PC-9 (cell line): Measurements from ENCODE around the gene DYRK4. TPM values are rescaled to one million over a fixed set of nuclear protein-coding genes. Genes with fewer than 3 reads are reported as not detected.

Experiments
- BruUV-seq: library from RNA; stranded (reverse); fragments of 400-500 nt; replicated peaks from 2 replicates; lab custom pipeline; 2021; lab: Mats Ljungman, UMichigan
- CTCF ChIA-PET: fragments of 300-600 bp; sonication (Branson Sonifier 250); formaldehyde crosslinking; loops from one replicate; lab custom pipeline; 2022; ENCODE audit warnings: antibody characterized with exemption; lab: Charles Lee
- POLR2A ChIA-PET: fragments of 300-600 bp; sonication (Branson Sonifier 250); formaldehyde crosslinking; loops from one replicate; lab custom pipeline; 2022; ENCODE audit warnings: antibody characterized with exemption; ENCODE audit not compliant: unreplicated experiment; lab: Charles Lee
- DNase-seq, 2 experiments: peaks; one replicate each; pipeline versions ENCODE4 v3.0.0 to v3.0.0-alpha.2; 2015 to 2022; ENCODE audit warnings: mixed read lengths in 1 of 2
- H2AFZ ChIP-seq: fragments of 200-600 bp; sonication (generic); 2 replicates; pipeline ENCODE4 v1.8.1; 2017; ENCODE audit warnings: antibody characterized with exemption
- H3F3A ChIP-seq: fragments of 200-600 bp; sonication (generic); 2 replicates; pipeline ENCODE4 v1.8.1; 2017; ENCODE audit warnings: antibody characterized with exemption, mild to moderate bottlenecking, low read depth; ENCODE audit not compliant: insufficient read depth
- H3K27ac ChIP-seq: fragments of 200-600 bp; sonication (generic); 2 replicates; pipeline ENCODE4 v1.6.1; 2016; ENCODE audit warnings: mixed run types
- H3K27me3 ChIP-seq: fragments of 200-600 bp; sonication (generic); 2 replicates; pipeline ENCODE4 v1.6.1; 2016; ENCODE audit warnings: low read depth, mixed run types; ENCODE audit not compliant: insufficient read depth
- H3K36me3 ChIP-seq: fragments of 200-600 bp; sonication (generic); 2 replicates; pipeline ENCODE4 v1.6.1; 2016; ENCODE audit warnings: low read depth, mixed run types
- H3K4me1 ChIP-seq: fragments of 200-600 bp; sonication (generic); replicated peaks from 2 replicates; pipeline ENCODE4 v1.6.1; 2016; ENCODE audit warnings: mixed run types; ENCODE audit not compliant: insufficient read depth
- H3K4me2 ChIP-seq: fragments of 200-600 bp; sonication (generic); 2 replicates; pipeline ENCODE4 v1.6.1; 2017; ENCODE audit warnings: mixed run types
- H3K4me3 ChIP-seq: fragments of 200-600 bp; sonication (generic); 2 replicates; pipeline ENCODE4 v1.6.1; 2016; ENCODE audit warnings: mixed run types
- H3K79me2 ChIP-seq: fragments of 200-600 bp; sonication (generic); 2 replicates; pipeline ENCODE4 v1.6.1; 2017; ENCODE audit warnings: low read depth, mixed run types
- H3K9me2 ChIP-seq: fragments of 200-600 bp; sonication (generic); 2 replicates; pipeline ENCODE4 v1.8.1; 2017; ENCODE audit warnings: mild to moderate bottlenecking; ENCODE audit not compliant: insufficient read depth
- H3K9me3 ChIP-seq: fragments of 200-600 bp; sonication (generic); 2 replicates; pipeline ENCODE4 v1.8.1; 2016; ENCODE audit warnings: low read depth; ENCODE audit not compliant: insufficient read depth
- H4K20me1 ChIP-seq: fragments of 200-600 bp; sonication (generic); 2 replicates; pipeline ENCODE4 v1.8.1; 2017; ENCODE audit not compliant: insufficient read depth
- CTCF ChIP-seq: fragments of 200-600 bp; sonication (generic); conservative IDR thresholded peaks from 2 replicates; pipeline ENCODE4 v1.6.1; 2017; ENCODE audit warnings: mixed run types, antibody characterized with exemption, mild to moderate bottlenecking, moderate library complexity
- EZH2 ChIP-seq: fragments of 200-600 bp; sonication (generic); IDR thresholded peaks from 2 replicates; pipeline ENCODE4 v1.8.0; 2017; ENCODE audit warnings: antibody characterized with exemption, low read depth
- intact Hi-C: fragments of 100-400 bp; cut with micrococcal nuclease; formaldehyde crosslinking; loops from one replicate; pipeline ENCODE4 v1.10.0; 2022; ENCODE audit not compliant: unreplicated experiment
- total RNA-seq: library from RNA; stranded (reverse); gene quantifications from 2 replicates; pipeline ENCODE4 v1.2.3, GENCODE V29; 2021

Gene DYRK4
- total RNA-seq, 1 experiment from 2014 or later: 41.8 TPM

DNA sequence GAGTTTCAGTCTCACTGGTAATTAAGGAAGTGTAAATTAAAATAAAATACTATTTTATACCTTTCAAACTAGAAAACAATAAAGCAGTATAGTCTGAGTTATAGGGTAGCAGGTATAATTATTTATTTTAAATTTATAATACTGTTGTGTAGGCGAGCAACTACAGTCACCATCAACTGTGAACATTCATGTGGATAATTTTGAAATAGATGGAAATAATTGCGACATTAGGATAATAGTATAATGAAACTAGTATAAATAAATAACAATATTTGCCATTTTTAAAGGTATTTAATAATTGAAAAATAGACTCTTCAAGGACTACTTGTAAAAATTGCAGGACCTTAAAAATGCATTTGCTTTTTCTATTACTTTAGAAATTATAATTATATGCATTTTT is 3.8 kb upstream of the DYRK4 start:
- no peaks in the 10 kb centered on the region for H3K27me3 ChIP-seq
- no peaks in the 10 kb centered on the region for H3K9me3 ChIP-seq
- H3F3A ChIP-seq: no peaks in the 10 kb centered on the region
- intact Hi-C loops: no loop called here
- H3K4me1 ChIP-seq: no peaks in the 10 kb centered on the region
- H3K27ac ChIP-seq: no peak overlapping the region
- CTCF ChIA-PET: no interaction called here
- DNase-seq: no peak
- no peak for TF ChIP-seq CTCF
- no peak for TF ChIP-seq EZH2
- no peak overlapping the region for H3K4me2 ChIP-seq
- no TSS peak for BruUV-seq
- H4K20me1 ChIP-seq: no peaks in the 10 kb centered on the region
- no peaks in the 10 kb centered on the region for H3K9me2 ChIP-seq
- no peak overlapping the region for H3K4me3 ChIP-seq
- 0 out of 2 replicates have a peak, but pooled peaks cover under 1% of the 10 kb centered on the region for H3K36me3 ChIP-seq
- POLR2A ChIA-PET: no interaction called here
- H2AFZ ChIP-seq: no peak overlapping the region
- no peaks in the 10 kb centered on the region for H3K79me2 ChIP-seq

GRCh38 chr12:4563336-4563735 is 1.3 kb downstream of the DYRK4 start:
- POLR2A ChIA-PET: no interaction called here
- CTCF ChIA-PET: no interaction called here
- H3K79me2 ChIP-seq: no peaks in the 10 kb centered on the region

GRCh38 chr12:4564818-4565217 is 2.8 kb downstream of the DYRK4 start:
- BruUV-seq: no TSS peak
- no peaks in the 10 kb centered on the region for H3K9me3 ChIP-seq
- no peaks in the 10 kb centered on the region for H3K9me2 ChIP-seq
- intact Hi-C loops: no loop called here
- H3K4me2 ChIP-seq: no peak overlapping the region
- no peaks in the 10 kb centered on the region for H3K27me3 ChIP-seq
- no peak overlapping the region for H2AFZ ChIP-seq
- H3K27ac ChIP-seq: no peak overlapping the region
- H3K36me3 ChIP-seq: no peaks in the 10 kb centered on the region
- TF ChIP-seq CTCF (no peak), EZH2 (no peak)
- ChIA-PET CTCF (no interaction called here), POLR2A (interaction anchor here (0.6 kb wide), 1 partner anchor 16 kb away, joined by 3 read pairs; no protein-coding TSS in a partner anchor)
- H3F3A ChIP-seq: no peaks in the 10 kb centered on the region
- no peaks in the 10 kb centered on the region for H3K79me2 ChIP-seq
- no peak overlapping the region for H3K4me3 ChIP-seq
- DNase-seq: no peak
- no peaks in the 10 kb centered on the region for H3K4me1 ChIP-seq
- H4K20me1 ChIP-seq: no peaks in the 10 kb centered on the region

More at GRCh38 chr12:4563336-4563735, 1.3 kb downstream of the DYRK4 start:
- H3K36me3 ChIP-seq: no peaks in the 10 kb centered on the region
- no peaks in the 10 kb centered on the region for H3F3A ChIP-seq
- H3K4me3 ChIP-seq: no peak overlapping the region
- H2AFZ ChIP-seq: no peak overlapping the region
- H3K4me1 ChIP-seq: no peaks in the 10 kb centered on the region
- TF ChIP-seq EZH2 (no peak), CTCF (no peak)
- H4K20me1 ChIP-seq: no peaks in the 10 kb centered on the region
- no peaks in the 10 kb centered on the region for H3K9me3 ChIP-seq
- H3K9me2 ChIP-seq: no peaks in the 10 kb centered on the region
- DNase-seq: no peak
- intact Hi-C loops: no loop called here
- BruUV-seq: TSS peak; percentile 14
- no peak overlapping the region for H3K4me2 ChIP-seq
- H3K27me3 ChIP-seq: no peaks in the 10 kb centered on the region
- H3K27ac ChIP-seq: no peak overlapping the region
